GM19023 (cell line): ENCODE data around the gene TBXA2R.
"Not testable (repeated sequence)": the region's sequence is repeated elsewhere in the genome, so short reads cannot be mapped to it uniquely, and the experiment has no call there.

Experiments
- ATAC-seq: cut with Tn5 transposase; IDR thresholded peaks from one replicate; pipeline ENCODE4 v1.9.1; 2021; ENCODE audit warnings: mild to moderate bottlenecking, moderate library complexity; ENCODE audit not compliant: unreplicated experiment

Gene TBXA2R

GRCh38 chr19:3584036-3584802 lies 22.5 kb downstream of the TBXA2R start:
- not testable (repeated sequence) for ATAC-seq

DNA sequence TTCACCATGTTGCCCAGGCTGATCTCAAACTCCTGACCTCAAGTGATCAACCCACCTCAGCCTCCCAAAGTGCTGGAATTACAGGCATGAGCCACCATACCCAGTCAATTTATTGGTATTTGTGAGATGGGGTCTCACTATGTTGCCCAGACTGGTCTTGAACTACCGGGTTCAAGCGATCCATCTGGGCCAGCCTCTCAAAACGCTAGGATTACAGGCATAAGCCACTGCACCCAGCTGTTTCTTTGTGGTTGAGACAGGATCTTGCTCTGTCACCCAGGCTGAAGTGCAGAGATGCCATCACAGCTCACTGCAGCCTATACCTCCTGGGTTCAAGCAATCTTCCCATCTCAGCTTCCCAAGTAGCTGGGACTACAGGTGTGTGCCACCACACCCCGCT lies 24.9 kb downstream of the TBXA2R start:
- ATAC-seq, result not testable (repeated sequence)

GRCh38 chr19:3580156-3580934 lies 26.3 kb downstream of the TBXA2R start:
- no peak for ATAC-seq

DNA sequence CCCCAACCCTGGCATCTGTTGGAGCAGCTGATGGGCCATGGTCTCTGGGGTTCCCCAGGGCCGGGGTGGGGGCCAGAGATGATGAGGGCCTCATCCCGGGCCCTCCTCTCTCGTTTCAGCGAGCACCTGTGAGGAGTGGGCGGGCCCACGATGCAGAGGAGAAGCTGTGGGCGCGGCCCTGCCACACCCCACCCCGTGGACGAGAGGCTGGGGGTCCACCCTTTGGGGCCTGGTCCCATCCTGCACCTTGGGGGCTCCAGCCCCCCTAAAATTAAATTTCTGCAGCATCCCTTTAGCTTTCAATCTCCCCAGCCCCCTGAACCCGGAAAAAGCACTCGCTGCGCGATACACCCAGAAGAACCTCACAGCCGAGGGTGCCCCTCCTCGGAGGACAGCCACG lies 28.3 kb downstream of the TBXA2R start:
- no peak for ATAC-seq

GRCh38 chr19:3577723-3578344 lies 28.8 kb downstream of the TBXA2R start:
- ATAC-seq, result no peak

DNA sequence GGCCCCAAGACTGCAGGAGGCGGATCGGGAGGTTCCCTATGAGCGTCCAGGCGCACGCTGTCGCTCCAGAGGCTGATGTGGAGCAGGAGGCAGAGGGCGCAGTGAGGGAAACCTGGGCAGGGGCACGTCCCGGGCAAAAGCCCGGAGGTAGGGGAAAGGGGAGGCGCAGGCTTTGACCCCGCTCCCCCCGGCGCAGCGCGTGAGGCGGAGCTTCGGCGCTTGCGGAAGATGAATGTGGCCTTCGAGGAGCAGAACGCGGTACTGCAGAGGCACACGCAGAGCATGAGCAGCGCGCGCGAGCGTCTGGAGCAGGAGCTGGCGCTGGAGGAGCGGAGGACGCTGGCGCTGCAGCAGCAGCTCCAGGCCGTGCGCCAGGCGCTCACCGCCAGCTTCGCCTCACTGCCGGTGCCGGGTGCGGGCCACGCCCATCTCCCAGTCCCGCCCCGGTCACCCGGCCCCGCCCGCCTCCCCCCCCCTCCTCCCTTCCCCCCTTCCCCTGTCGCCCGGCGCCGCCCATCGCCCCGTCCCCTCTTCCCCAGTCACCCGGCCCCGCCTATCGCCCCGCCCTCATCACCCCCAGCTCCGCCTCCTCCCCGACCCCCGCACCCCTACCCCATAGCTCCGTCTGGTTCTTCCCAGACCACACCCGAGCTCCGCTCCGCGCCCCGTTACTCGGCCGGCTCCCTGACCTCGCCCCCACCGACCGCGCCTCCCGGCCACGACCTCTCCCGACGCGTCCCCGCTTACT lies 29.8 kb downstream of the TBXA2R start:
- no peak for ATAC-seq

GRCh38 chr19:3575949-3576673 lies 30.6 kb downstream of the TBXA2R start:
- no peak for ATAC-seq

DNA sequence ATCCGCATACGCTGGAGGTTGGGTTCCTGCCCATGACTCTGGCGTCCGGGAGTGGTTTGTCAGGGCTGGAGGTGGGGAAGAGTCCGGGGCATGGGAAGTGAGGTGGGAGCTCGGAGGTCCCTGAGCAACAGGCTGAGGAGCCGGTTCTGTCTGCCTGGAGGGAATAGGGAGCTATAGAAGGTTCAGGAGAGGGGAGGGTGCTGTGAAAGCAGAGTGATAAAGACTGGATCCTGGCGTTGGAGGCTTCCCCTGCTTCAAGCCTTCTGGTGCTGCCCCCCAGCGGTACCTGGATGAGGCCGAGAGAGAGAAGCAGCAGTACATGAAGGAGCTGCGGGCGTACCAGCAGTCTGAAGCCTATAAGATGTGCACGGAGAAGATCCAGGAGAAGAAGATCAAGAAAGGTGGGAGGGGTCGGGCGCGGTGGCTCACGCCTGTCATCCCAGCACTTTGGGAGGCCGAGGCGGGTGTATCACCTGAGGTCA lies 31.4 kb downstream of the TBXA2R start:
- ATAC-seq, result no peak

GRCh38 chr19:3573858-3574637 lies 32.6 kb downstream of the TBXA2R start:
- no peak for ATAC-seq

DNA sequence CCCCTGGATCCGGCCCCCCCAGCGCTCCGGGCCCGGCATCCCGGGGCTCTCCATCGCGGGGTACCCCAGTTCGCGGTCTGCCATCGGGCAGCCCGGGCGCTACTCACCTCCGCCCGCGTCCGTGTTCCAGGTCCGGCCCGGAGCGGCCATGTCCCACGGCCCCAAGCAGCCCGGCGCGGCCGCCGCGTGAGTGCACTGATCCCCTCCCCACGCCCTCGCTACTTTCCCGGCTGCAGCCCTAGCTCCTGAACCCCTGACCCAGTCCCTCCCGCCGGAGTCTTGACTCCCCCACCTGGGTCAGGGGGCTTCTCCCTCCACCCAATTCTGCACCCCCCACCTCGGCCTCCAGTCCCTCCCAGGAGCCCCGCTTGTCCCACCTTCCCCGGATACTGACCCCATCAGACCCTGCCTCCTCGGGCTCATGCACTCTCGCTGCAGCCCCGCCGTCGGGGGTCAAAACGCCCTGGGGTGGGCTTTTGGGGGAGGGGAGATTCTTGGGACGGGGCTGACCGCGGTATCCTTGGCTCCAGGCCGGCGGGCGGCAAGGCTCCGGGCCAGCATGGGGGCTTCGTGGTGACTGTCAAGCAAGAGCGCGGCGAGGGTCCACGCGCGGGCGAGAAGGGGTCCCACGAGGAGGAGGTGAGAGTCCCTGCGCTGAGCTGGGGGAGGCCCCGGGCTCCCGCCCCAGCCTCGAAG lies 33.4 kb downstream of the TBXA2R start:
- peak; percentile 8 for ATAC-seq

- no peak for ATAC-seq
Observed at GRCh38 chr19:3572855-3573161, 33.9 kb downstream of the TBXA2R start, which contains the start of gene HMG20B. Gene HMG20B, plus strand, starts transcription at chr19:3572944. Its CDS starts 366 bp downstream, at chr19:3573310.

GRCh38 chr19:3572132-3572854 lies 34.4 kb downstream of the TBXA2R start:
- peak; percentile 89 for ATAC-seq

DNA sequence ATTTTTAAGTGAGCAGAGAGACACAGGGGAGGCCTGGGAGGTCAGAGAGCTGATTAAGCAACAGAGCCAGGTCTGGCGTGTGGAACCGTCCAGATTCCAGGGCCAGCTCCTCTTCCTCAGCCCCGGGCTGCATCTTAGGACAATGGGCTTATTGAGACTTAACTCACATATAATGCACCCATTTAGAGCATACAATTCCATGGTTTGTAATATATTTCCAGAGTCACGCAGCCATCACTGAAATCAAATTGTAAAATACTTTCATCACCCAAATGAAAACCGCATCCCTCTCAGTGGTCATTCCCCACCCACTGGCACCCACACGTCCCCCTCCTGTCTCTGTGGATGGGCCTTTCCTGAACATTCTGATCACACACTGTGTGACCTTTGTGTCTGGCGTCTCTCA lies 36.1 kb downstream of the TBXA2R start:
- no peak for ATAC-seq

DNA sequence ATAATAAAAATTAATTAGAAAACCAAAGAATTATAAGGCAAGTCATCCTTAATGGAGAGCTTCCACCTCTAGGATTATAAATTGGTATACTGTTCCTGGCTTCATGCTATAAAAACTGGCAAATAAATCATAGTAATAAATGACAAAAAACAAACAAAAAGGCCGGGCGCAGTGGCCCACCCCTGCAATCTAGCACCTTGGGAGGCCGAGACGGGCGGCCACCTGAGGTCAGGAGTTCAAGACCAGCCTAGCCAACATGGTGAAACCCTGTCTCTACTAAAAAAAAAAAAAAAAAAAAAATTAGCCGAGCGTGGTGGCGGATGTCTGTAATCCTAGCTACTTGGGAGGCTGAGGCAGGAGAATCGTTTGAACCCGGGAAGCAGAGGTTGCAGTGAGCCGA lies 36.6 kb downstream of the TBXA2R start:
- not testable (repeated sequence) for ATAC-seq

DNA sequence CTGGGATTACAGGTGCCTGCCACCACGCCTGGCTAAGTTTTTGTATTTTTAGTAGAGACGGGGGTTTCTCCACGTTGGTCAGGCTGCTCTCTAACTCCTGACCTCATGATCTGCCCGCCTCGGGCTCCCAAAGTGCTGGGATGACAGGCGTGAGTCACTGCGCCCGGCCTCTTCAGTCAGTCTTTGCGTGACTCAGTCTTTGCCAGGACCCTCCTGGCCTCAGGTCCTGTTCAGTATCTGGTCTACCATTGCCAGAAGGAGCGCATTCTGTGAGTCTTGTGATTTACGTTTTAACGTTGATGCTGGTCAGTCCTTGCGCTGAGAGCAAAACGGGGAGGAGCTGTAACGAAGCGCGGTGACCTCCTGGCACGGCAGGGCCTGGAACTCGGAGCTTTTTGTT lies 41.5 kb downstream of the TBXA2R start:
- ATAC-seq, result no peak

DNA sequence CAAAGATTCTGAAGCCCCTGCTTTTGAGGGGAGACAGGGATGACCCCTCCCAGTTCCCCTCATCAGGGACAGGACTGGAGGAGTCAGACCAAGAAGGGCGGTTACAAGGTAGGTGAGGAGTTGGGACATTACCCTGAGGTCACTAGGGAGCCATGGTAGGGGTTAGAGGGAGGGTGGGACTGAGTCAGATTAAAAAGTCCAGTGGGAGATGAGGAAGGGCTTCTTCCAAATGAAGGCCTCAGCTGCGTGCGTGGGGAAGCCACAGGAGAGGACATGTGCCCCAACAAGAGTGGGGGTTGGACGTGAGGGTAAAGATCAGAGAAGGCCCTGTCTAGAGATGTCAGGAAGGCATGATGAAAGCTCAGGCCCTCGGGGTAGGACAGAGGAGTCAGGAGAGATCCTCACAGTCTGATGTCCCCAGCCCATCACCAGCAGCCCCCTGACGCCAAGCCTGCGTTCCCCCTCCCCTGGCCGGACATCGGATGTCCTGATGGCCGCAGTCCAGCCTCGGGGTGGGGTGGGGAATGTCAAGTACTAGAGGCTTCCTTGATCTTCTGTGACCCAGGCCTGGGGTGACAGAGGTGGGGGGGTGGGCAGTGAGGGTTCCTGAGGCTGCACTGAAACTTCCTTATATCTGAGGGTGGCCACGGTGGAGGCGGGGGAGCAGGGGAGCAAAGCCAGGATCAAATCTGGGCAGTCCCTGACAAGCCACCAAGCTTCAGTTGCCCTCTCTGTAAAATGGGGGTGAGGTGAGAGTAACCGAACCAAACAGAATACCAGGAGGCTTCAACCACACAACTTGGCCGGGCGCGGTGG lies 42.8 kb downstream of the TBXA2R start:
- ATAC-seq, result no peak

GRCh38 chr19:3557461-3558248 lies 49.0 kb downstream of the TBXA2R start, which contains the start of gene MFSD12:
Gene MFSD12, minus strand, starts transcription at chr19:3557586. Its CDS starts 183 bp downstream, at chr19:3557403.
- peak; percentile 83 for ATAC-seq
